Astrocyte of the cerebellum (primary cell): ENCODE results near the gene YPEL3.
A peak's percentile ranks its signal among the peaks of the same experiment; 100 is the strongest.

ENCODE experiments used
- DNase-seq: peaks from one replicate; pipeline ENCODE4 v3.0.0-alpha.2; 2011; ENCODE audit warnings: low read depth
- H3K4me3 ChIP-seq: 2 replicates; pipeline ENCODE4 v1.5.1; 2011; ENCODE audit warnings: mild to moderate bottlenecking, low read depth, low read length, moderate library complexity
- in situ Hi-C: cut with HindIII; loops from 2 replicates; pipeline ENCODE4 v1.10.0; 2017; ENCODE audit warnings: low sequenced_read_pairs
- TF ChIP-seq, protein P1 (sequence below): IDR thresholded peaks from 2 replicates; pipeline ENCODE4 v1.5.1; 2012; ENCODE audit warnings: low read length, low read depth, moderate library complexity, mild to moderate bottlenecking; ENCODE audit errors: missing control alignments

Gene YPEL3

GRCh38 chr16:30096862-30097563 lies 1.0 kb upstream of the YPEL3 start:
- peak overlapping the region; percentile 69 for H3K4me3 ChIP-seq
- in situ Hi-C loops, result no loop called here
- no peak for DNase-seq

GRCh38 chr16:30095166-30096078 lies 591 bp downstream of the YPEL3 start:
- peak overlapping the region; percentile 69 for H3K4me3 ChIP-seq
- TF ChIP-seq, protein P1, sequence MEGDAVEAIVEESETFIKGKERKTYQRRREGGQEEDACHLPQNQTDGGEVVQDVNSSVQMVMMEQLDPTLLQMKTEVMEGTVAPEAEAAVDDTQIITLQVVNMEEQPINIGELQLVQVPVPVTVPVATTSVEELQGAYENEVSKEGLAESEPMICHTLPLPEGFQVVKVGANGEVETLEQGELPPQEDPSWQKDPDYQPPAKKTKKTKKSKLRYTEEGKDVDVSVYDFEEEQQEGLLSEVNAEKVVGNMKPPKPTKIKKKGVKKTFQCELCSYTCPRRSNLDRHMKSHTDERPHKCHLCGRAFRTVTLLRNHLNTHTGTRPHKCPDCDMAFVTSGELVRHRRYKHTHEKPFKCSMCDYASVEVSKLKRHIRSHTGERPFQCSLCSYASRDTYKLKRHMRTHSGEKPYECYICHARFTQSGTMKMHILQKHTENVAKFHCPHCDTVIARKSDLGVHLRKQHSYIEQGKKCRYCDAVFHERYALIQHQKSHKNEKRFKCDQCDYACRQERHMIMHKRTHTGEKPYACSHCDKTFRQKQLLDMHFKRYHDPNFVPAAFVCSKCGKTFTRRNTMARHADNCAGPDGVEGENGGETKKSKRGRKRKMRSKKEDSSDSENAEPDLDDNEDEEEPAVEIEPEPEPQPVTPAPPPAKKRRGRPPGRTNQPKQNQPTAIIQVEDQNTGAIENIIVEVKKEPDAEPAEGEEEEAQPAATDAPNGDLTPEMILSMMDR, result no peak
- DNase-seq, result no peak
- in situ Hi-C loops, result no loop called here

More at GRCh38 chr16:30096862-30097563, 1.0 kb upstream of the YPEL3 start:
- TF ChIP-seq, protein P1, result no peak

GRCh38 chr16:30094541-30095165 lies 1.4 kb downstream of the YPEL3 start:
- in situ Hi-C loops, result no loop called here
- TF ChIP-seq, protein P1, result no peak
- H3K4me3 ChIP-seq, result peak overlapping the region; percentile 69
- no peak for DNase-seq

GRCh38 chr16:30092373-30093010 lies 3.5 kb downstream of the YPEL3 start:
- H3K4me3 ChIP-seq, result peak overlapping the region; percentile 40
- in situ Hi-C loops, result no loop called here
- DNase-seq, result no peak
- TF ChIP-seq, protein P1, result peak; percentile 65

GRCh38 chr16:30091474-30092372 lies 4.3 kb downstream of the YPEL3 start, which contains the start of gene TBX6:
Gene TBX6 (minus strand): TSS chr16:30091924. CDS start chr16:30091193, 731 bp downstream.
- in situ Hi-C loops, result no loop called here
- H3K4me3 ChIP-seq, result peak within 1 kb of the TSS; percentile 40
- peak; percentile 46 for DNase-seq
- TF ChIP-seq, protein P1, result peak; percentile 67
